HCT116 (cell line): ENCODE results near the gene CD200R1L. TPM values are rescaled to one million over a fixed set of nuclear protein-coding genes. Genes with fewer than 3 reads are reported as not detected.

Experiments
- ATAC-seq: fragments of 200-7000 bp; cut with Tn5 transposase; 2 replicates; pipeline ENCODE4 v1.9.1; 2020; ENCODE audit warnings: mild to moderate bottlenecking, moderate library complexity
- Bru-seq: library from RNA; stranded (reverse); fragments of 400-500 nt; gene quantifications from one replicate; lab custom pipeline; 2021; lab: Mats Ljungman, UMichigan
- BruChase-seq, 2 experiments: library from RNA; stranded (reverse); fragments of 400-500 nt; gene quantifications; one replicate each; lab custom pipeline; 2021; lab: Mats Ljungman, UMichigan
- BruUV-seq: library from RNA; stranded (reverse); fragments of 400-500 nt; replicated peaks from 2 replicates; lab custom pipeline; 2021; lab: Mats Ljungman, UMichigan
- CTCF ChIA-PET: fragments of 300-600 bp; sonication (Branson Sonifier 250); formaldehyde crosslinking; loops from one replicate; lab custom pipeline; 2021; ENCODE audit warnings: antibody characterized with exemption; lab: Charles Lee
- POLR2A ChIA-PET: fragments of 300-600, 350-600 bp; sonication (Branson Sonifier 250); formaldehyde crosslinking; loops from one replicate; lab custom pipeline; 2021; ENCODE audit warnings: antibody characterized with exemption; lab: Charles Lee
- RAD21 ChIA-PET, 2 experiments: fragments of 300-600 bp; sonication (Branson Sonifier 250); formaldehyde crosslinking; loops; one replicate each; lab custom pipeline; 2023; ENCODE audit warnings: low total read pairs in 2 of 2; ENCODE audit not compliant: uncharacterized antibody in 2 of 2, unreplicated experiment in 2 of 2, low non-redundant PET in 1 of 2; lab: Charles Lee
- DNase-seq: peaks from one replicate; pipeline ENCODE4 v3.0.0-alpha.2; 2010; ENCODE audit warnings: low read depth, low spot score
- H2AFZ ChIP-seq: fragments of 200-600 bp; shearing (Covaris generic), sonication (generic); 2 replicates; pipeline ENCODE4 v1.6.1; 2017; ENCODE audit warnings: low read depth, mixed run types, mixed read lengths, antibody characterized with exemption, low read length; ENCODE audit not compliant: poor library complexity, severe bottlenecking
- H3K27ac ChIP-seq: 2 replicates; pipeline ENCODE4 v1.5.1; 2012; ENCODE audit warnings: low read depth, low read length
- H3K27me3 ChIP-seq: fragments of 200-600 bp; sonication (generic); 2 replicates; pipeline ENCODE4 v1.6.1; 2016; ENCODE audit warnings: mixed run types, low read length, mixed read lengths; ENCODE audit not compliant: insufficient read depth
- H3K36me3 ChIP-seq, 2 experiments: fragments of 200-500 bp in 1 of 2; fragments of 200-600 bp in 1 of 2; sonication (Bioruptor generic) in 1 of 2; sonication (generic) in 1 of 2; 2 replicates each; pipeline versions ENCODE4 v1.5.1 to v1.6.1; 2014 to 2016; ENCODE audit warnings: low read length in 2 of 2, inconsistent platforms in 1 of 2, mixed read lengths in 1 of 2, mixed run types in 1 of 2; ENCODE audit not compliant: insufficient read depth in 2 of 2, control insufficient read depth in 1 of 2
- H3K4me1 ChIP-seq, 2 experiments: fragments of 200-600 bp in 1 of 2; sonication (generic) in 1 of 2; 2 replicates each; pipeline versions ENCODE4 v1.5.1 to v1.6.1; 2012 to 2017; ENCODE audit warnings: low read length in 2 of 2, inconsistent platforms in 1 of 2, mild to moderate bottlenecking in 1 of 2, mixed read lengths in 1 of 2, mixed run types in 1 of 2, moderate library complexity in 1 of 2; ENCODE audit not compliant: insufficient read depth in 2 of 2, control insufficient read depth in 1 of 2
- H3K4me2 ChIP-seq: fragments of 200-600 bp; sonication (generic); 2 replicates; pipeline ENCODE4 v1.6.1; 2017; ENCODE audit warnings: mixed run types, low read length, mixed read lengths
- H3K4me3 ChIP-seq, 2 experiments: fragments of 200-600 bp in 1 of 2; sonication (generic) in 1 of 2; replicated peaks in 1 of 2; 2 replicates each; pipeline ENCODE4 v1.5.1; 2011 to 2016; ENCODE audit warnings: low read length in 2 of 2, control low read depth in 1 of 2, low read depth in 1 of 2, mild to moderate bottlenecking in 1 of 2, mixed read lengths in 1 of 2, mixed run types in 1 of 2
- H3K79me2 ChIP-seq: fragments of 200-600 bp; sonication (generic); 2 replicates; pipeline ENCODE4 v1.6.1; 2017; ENCODE audit warnings: mild to moderate bottlenecking, mixed run types, low read length, moderate library complexity, mixed read lengths; ENCODE audit not compliant: insufficient read depth
- H3K9ac ChIP-seq: fragments of 200-600 bp; sonication (generic); 2 replicates; pipeline ENCODE4 v1.6.1; 2016; ENCODE audit warnings: low read length, mixed read lengths
- H3K9me2 ChIP-seq: fragments of 200-600 bp; sonication (generic), shearing (Covaris generic); 2 replicates; pipeline ENCODE4 v1.6.1; 2017; ENCODE audit warnings: mixed run types, mild to moderate bottlenecking, moderate library complexity; ENCODE audit not compliant: insufficient read depth
- H3K9me3 ChIP-seq, 2 experiments: fragments of 200-500 bp in 1 of 2; fragments of 200-600 bp in 1 of 2; sonication (Bioruptor generic) in 1 of 2; sonication (generic) in 1 of 2; 2 replicates each; pipeline ENCODE4 v1.6.1; 2014 to 2017; ENCODE audit warnings: low read length in 2 of 2, mixed read lengths in 2 of 2, inconsistent platforms in 1 of 2, low read depth in 1 of 2, mild to moderate bottlenecking in 1 of 2, mixed run types in 1 of 2, moderate library complexity in 1 of 2; ENCODE audit not compliant: control insufficient read depth in 1 of 2, insufficient read depth in 1 of 2
- H4K20me1 ChIP-seq: fragments of 200-600 bp; sonication (generic), shearing (Covaris generic); 2 replicates; pipeline ENCODE4 v1.6.1; 2017; ENCODE audit warnings: mixed run types, mild to moderate bottlenecking, moderate library complexity; ENCODE audit not compliant: insufficient read depth
- CBX3 ChIP-seq: IDR thresholded peaks from 2 replicates; pipeline ENCODE4 v1.6.1; 2012; ENCODE audit warnings: low read depth
- ELF1 ChIP-seq: IDR thresholded peaks from 2 replicates; pipeline ENCODE4 v1.6.1; 2012; ENCODE audit warnings: low read depth, borderline replicate concordance
- FOSL1 ChIP-seq: IDR thresholded peaks from 2 replicates; pipeline ENCODE4 v1.6.1; 2012; ENCODE audit warnings: low read depth
- MAX ChIP-seq: IDR thresholded peaks from 2 replicates; pipeline ENCODE4 v1.6.1; 2012
- POLR2AphosphoS5 ChIP-seq: IDR thresholded peaks from 2 replicates; pipeline ENCODE4 v1.6.1; 2011; ENCODE audit warnings: mild to moderate bottlenecking, low read depth, low read length, moderate library complexity
- RAD21 ChIP-seq: IDR thresholded peaks from 2 replicates; pipeline ENCODE4 v1.6.1; 2012; ENCODE audit warnings: low read depth, mild to moderate bottlenecking
- SRF ChIP-seq: IDR thresholded peaks from 2 replicates; pipeline ENCODE4 v1.6.1; 2012; ENCODE audit warnings: low read depth
- TCF7L2 ChIP-seq: IDR thresholded peaks from 2 replicates; pipeline ENCODE4 v1.7.0; 2011; ENCODE audit warnings: borderline replicate concordance, inconsistent platforms; ENCODE audit not compliant: insufficient read depth, insufficient read length; ENCODE audit errors: extremely low read depth
- YY1 ChIP-seq: IDR thresholded peaks from 2 replicates; pipeline ENCODE4 v1.6.1; 2011; ENCODE audit warnings: low read length, low read depth, moderate library complexity, mild to moderate bottlenecking; ENCODE audit not compliant: insufficient replicate concordance; ENCODE audit errors: extremely low read depth
- ZNF274 ChIP-seq: fragments of 200-500 bp; sonication (Bioruptor generic); IDR thresholded peaks from 2 replicates; pipeline ENCODE4 v1.6.1; 2014; ENCODE audit warnings: mild to moderate bottlenecking, low read depth, low read length, inconsistent platforms
- intact Hi-C: fragments of 100-400 bp; cut with micrococcal nuclease; formaldehyde crosslinking; loops from 2 replicates; pipeline ENCODE4 v1.10.0; 2022
- long read RNA-seq: library from polyadenylated mRNA; unstranded; transcript quantifications from one replicate; pipeline ENCODE4 v2.0.0, GENCODE V29; 2021; ENCODE audit not compliant: unreplicated experiment
- polyA plus RNA-seq: library from polyadenylated mRNA; unstranded; fragments of >200 nt; gene quantifications from 2 replicates; pipeline ENCODE4 v1.2.1, GENCODE V29; 2012; ENCODE audit warnings: missing spikeins
- total RNA-seq: library from RNA; stranded (reverse); gene quantifications from one replicate; pipeline ENCODE4 v1.2.1, GENCODE V29; 2021; ENCODE audit not compliant: unreplicated experiment
- TF ChIP-seq, protein P1 (sequence below), 3 experiments: fragments of 200-600 bp in 1 of 3; sonication (generic) in 1 of 3; IDR thresholded peaks in 2 of 3; conservative IDR thresholded peaks in 1 of 3; 2 replicates each; pipeline ENCODE4 v1.5.1; 2012 to 2017; ENCODE audit warnings: low read depth in 2 of 3, low read length in 2 of 3, antibody characterized with exemption in 1 of 3, borderline replicate concordance in 1 of 3, control low read depth in 1 of 3, mild to moderate bottlenecking in 1 of 3, mixed read lengths in 1 of 3, mixed run types in 1 of 3, moderate library complexity in 1 of 3; ENCODE audit not compliant: insufficient read depth in 1 of 3

The CD200R1L gene, protein sequence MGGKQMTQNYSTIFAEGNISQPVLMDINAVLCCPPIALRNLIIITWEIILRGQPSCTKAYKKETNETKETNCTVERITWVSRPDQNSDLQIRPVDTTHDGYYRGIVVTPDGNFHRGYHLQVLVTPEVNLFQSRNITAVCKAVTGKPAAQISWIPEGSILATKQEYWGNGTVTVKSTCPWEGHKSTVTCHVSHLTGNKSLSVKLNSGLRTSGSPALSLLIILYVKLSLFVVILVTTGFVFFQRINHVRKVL
- total RNA-seq (not detected), Bru-seq, nascent RNA (percentile 3 among the genes with signal in this experiment), BruChase-seq, experiment 1, labeled RNA remaining after a 6-hour chase (not detected), BruChase-seq, experiment 2, labeled RNA remaining after a 2-hour chase (not detected)
- polyA plus RNA-seq, result not detected in 2 replicates
- long read RNA-seq, result 0 reads

DNA sequence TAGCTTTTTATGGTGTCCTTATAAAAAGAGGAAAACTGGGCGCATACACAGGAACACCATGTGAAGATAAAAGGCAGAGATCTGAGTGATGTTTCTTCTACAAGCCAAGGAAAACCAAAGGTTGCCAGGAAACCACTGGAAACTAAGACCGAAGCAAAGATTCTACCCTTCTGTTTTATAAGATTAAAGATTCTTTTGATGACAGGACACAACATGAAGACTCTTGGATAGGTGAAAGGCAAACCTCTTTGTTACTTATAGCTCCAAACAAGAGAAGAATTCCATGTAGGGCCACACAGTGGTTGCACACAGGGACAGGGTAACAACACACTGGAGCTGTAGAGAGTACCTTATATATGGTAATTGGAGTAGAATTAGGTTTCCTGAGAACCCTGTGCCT lies at the start of gene CD200R1L:
Gene CD200R1L (minus strand): TSS at position 101 of the 400 bp plus-strand sequence. CDS start 17,497 bp downstream, outside the sequence.
- H3K27ac ChIP-seq, result no peak within 1 kb of the TSS
- BruUV-seq, result no TSS peak
- H3K4me1 ChIP-seq, result no peaks in the 10 kb centered on the region
- H3K9me2 ChIP-seq, result no peaks in the 10 kb centered on the region
- ATAC-seq (no peak), DNase-seq (no peak)
- CTCF ChIA-PET, result no interaction called here
- H3K4me3 ChIP-seq, result no peak within 1 kb of the TSS
- H4K20me1 ChIP-seq, result no peaks in the 10 kb centered on the region
- POLR2A ChIA-PET, result no interaction called here
- no peaks in the 10 kb centered on the region for H3K36me3 ChIP-seq
- H3K79me2 ChIP-seq, result no peaks in the 10 kb centered on the region
- no peak within 1 kb of the TSS for H2AFZ ChIP-seq
- H3K27me3 ChIP-seq, result no peaks in the 10 kb centered on the region
- TF ChIP-seq ZNF274 (no peak), SRF (no peak), ELF1 (no peak), TCF7L2 (no peak), YY1 (no peak), FOSL1 (no peak), CBX3 (no peak), RAD21 (no peak), MAX (no peak), POLR2AphosphoS5 (no peak)
- TF ChIP-seq, protein P1, sequence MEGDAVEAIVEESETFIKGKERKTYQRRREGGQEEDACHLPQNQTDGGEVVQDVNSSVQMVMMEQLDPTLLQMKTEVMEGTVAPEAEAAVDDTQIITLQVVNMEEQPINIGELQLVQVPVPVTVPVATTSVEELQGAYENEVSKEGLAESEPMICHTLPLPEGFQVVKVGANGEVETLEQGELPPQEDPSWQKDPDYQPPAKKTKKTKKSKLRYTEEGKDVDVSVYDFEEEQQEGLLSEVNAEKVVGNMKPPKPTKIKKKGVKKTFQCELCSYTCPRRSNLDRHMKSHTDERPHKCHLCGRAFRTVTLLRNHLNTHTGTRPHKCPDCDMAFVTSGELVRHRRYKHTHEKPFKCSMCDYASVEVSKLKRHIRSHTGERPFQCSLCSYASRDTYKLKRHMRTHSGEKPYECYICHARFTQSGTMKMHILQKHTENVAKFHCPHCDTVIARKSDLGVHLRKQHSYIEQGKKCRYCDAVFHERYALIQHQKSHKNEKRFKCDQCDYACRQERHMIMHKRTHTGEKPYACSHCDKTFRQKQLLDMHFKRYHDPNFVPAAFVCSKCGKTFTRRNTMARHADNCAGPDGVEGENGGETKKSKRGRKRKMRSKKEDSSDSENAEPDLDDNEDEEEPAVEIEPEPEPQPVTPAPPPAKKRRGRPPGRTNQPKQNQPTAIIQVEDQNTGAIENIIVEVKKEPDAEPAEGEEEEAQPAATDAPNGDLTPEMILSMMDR (IDR thresholded peaks at IDR 0.05 in 2 of 3, conservative IDR thresholded peaks at IDR 0.05 in 1 of 3; ENCODE audit: borderline replicate concordance in 1 of 3, insufficient read depth in 1 of 3, low read depth in 2 of 3, low read length in 2 of 3), result no peak
- H3K4me2 ChIP-seq, result no peak within 1 kb of the TSS
- RAD21 ChIA-PET, result no interaction called here
- no peaks in the 10 kb centered on the region for H3K9me3 ChIP-seq
- intact Hi-C loops, result no loop called here
- no peak within 1 kb of the TSS for H3K9ac ChIP-seq
